IPS-18c (cell line): ENCODE measurements around the gene IRAK1BP1.

Experiments used
- H3K4me3 ChIP-seq: 2 replicates; pipeline ENCODE4 v1.7.0; 2013; ENCODE audit warnings: low read depth, mild to moderate bottlenecking, low read length, moderate library complexity; ENCODE audit not compliant: insufficient read depth
- H3K9me3 ChIP-seq: one replicate; pipeline ENCODE4 v1.6.1; 2013; ENCODE audit warnings: mild to moderate bottlenecking, low read length, moderate library complexity; ENCODE audit not compliant: control insufficient read depth, insufficient read depth

The IRAK1BP1 gene

GRCh38 chr6:78947529-78947928 lies 80.2 kb downstream of the IRAK1BP1 start:
- Histone ChIP-seq H3K9me3 (peaks cover 5% of the 10 kb centered on the region), H3K4me3 (no peak overlapping the region)

GRCh38 chr6:78947962-78948361 lies 80.6 kb downstream of the IRAK1BP1 start:
- Histone ChIP-seq H3K4me3 (no peak overlapping the region), H3K9me3 (peaks cover 5% of the 10 kb centered on the region)

GRCh38 chr6:78948785-78949184 lies 81.4 kb downstream of the IRAK1BP1 start:
- Histone ChIP-seq H3K4me3 (no peak overlapping the region), H3K9me3 (peaks cover 5% of the 10 kb centered on the region)

GRCh38 chr6:78952362-78952761 lies 85.0 kb downstream of the IRAK1BP1 start:
- Histone ChIP-seq H3K4me3 (no peak overlapping the region), H3K9me3 (peaks cover 5% of the 10 kb centered on the region)
